ENCODE results near the gene CTSA. TPM values are rescaled to one million over a fixed set of nuclear protein-coding genes. Genes with fewer than 3 reads are reported as not detected.

The CTSA gene
- total and polyA plus RNA-seq, 8 donors = 68.7 to 268 (median 73.5) TPM

DNA sequence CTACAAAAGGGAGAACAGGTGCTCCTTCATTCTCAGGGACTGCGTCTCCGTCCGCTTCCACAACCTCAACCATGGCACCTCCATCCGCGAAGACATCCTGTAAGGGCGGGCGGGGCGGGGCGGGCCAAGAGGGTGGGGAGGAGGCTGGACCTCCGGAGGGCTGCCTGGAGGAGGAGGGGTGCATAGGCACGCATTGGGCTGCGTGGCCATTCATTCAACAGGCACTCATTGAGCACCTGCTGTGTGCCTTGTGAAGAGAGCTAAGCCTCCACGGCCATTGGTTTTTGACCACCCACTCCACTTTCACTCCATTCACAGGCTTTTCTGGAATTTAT, 33.3 kb upstream of the CTSA start:
- H3K36me3 ChIP-seq = peaks cover 0 to 11% of the 10 kb centered on the region in 2 donors
- H3K4me1 ChIP-seq = peaks cover 18 to 43% of the 10 kb centered on the region in 2 donors
- H3K27me3 ChIP-seq = no peaks in the 10 kb centered on the region
- H3K4me3 ChIP-seq = peak overlapping the region; percentile 76 to 93
- H3K9me3 ChIP-seq = no peaks in the 10 kb centered on the region
- TF ChIP-seq, protein P1, sequence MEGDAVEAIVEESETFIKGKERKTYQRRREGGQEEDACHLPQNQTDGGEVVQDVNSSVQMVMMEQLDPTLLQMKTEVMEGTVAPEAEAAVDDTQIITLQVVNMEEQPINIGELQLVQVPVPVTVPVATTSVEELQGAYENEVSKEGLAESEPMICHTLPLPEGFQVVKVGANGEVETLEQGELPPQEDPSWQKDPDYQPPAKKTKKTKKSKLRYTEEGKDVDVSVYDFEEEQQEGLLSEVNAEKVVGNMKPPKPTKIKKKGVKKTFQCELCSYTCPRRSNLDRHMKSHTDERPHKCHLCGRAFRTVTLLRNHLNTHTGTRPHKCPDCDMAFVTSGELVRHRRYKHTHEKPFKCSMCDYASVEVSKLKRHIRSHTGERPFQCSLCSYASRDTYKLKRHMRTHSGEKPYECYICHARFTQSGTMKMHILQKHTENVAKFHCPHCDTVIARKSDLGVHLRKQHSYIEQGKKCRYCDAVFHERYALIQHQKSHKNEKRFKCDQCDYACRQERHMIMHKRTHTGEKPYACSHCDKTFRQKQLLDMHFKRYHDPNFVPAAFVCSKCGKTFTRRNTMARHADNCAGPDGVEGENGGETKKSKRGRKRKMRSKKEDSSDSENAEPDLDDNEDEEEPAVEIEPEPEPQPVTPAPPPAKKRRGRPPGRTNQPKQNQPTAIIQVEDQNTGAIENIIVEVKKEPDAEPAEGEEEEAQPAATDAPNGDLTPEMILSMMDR (IDR thresholded peaks at IDR 0.05) = no peak
- DNase-seq = no peak
- intact Hi-C loops (cut with DNase I) = no loop called here
- peak overlapping the region; percentile 78 to 86 for H3K27ac ChIP-seq
- ATAC-seq = peak; percentile 31

DNA sequence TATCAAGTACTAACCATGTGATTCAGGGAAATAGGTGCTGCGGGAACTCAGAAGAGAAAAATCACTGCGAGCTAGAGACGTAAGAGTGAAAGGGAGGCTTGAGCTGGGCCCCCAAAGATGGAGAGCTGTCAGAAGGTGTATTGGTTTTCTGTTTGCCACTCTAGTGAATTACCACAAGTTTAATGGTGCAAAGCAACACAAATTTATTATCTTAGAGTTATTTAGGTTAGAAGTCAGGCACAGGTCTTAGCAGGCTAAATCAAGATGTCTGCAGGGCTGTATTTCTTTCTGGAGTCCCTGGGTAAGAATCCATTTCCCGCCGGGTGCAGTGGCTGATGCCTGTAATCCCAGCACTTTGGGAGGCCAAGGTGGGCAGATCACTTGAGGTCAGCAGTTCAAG, 31.2 kb upstream of the CTSA start:
- Histone ChIP-seq H3K4me3 (no peak overlapping the region), H3K27me3 (no peaks in the 10 kb centered on the region), H3K9me3 (no peaks in the 10 kb centered on the region), H3K4me1 (peaks cover 18 to 38% of the 10 kb centered on the region in 2 donors), H3K27ac (no peak overlapping the region), H3K36me3 (no peaks in the 10 kb centered on the region)
- TF ChIP-seq, protein P1 (IDR thresholded peaks at IDR 0.05) = no peak
- ATAC-seq (no peak), DNase-seq (no peak)
- intact Hi-C loops (cut with DNase I) = no loop called here

DNA sequence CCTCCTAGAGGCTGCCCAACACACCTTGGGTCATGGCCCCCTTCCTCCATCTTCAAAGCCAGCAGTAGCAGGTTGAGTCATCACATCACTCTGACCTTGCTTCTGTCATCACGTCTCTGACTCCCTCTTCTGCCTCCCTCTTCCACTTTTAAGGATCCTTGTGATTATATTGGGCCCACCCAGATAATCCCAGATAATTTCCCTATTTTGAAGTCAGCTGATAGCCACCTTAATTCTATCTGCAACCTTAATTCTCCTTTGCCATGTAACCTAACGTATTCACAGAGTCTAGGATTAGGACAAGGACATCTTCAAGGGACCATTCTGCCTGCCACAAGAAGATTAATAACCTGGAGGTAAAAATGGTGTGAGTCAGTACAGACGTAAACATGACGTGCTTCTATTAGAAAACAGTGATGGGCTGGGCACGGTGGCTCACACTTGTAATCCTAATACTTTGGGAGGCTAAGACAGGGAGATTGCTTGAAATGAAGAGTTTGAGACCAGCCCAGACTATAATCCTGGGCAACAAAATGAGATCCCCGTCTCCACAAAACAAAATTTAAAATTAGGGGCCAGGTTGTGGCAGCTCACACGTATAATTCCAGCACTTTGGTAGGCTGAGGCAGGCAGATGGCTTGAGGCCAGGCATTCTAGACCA, 30.4 kb upstream of the CTSA start:
- no peak for DNase-seq
- Histone ChIP-seq H3K27ac (no peak overlapping the region), H3K27me3 (no peaks in the 10 kb centered on the region), H3K4me3 (no peak overlapping the region), H3K36me3 (no peaks in the 10 kb centered on the region), H3K9me3 (no peaks in the 10 kb centered on the region), H3K4me1 (peaks cover 17 to 31% of the 10 kb centered on the region in 2 donors)
- no peak for ATAC-seq
- intact Hi-C loops (cut with DNase I) = no loop called here
- TF ChIP-seq, protein P1 (IDR thresholded peaks at IDR 0.05) = no peak

DNA sequence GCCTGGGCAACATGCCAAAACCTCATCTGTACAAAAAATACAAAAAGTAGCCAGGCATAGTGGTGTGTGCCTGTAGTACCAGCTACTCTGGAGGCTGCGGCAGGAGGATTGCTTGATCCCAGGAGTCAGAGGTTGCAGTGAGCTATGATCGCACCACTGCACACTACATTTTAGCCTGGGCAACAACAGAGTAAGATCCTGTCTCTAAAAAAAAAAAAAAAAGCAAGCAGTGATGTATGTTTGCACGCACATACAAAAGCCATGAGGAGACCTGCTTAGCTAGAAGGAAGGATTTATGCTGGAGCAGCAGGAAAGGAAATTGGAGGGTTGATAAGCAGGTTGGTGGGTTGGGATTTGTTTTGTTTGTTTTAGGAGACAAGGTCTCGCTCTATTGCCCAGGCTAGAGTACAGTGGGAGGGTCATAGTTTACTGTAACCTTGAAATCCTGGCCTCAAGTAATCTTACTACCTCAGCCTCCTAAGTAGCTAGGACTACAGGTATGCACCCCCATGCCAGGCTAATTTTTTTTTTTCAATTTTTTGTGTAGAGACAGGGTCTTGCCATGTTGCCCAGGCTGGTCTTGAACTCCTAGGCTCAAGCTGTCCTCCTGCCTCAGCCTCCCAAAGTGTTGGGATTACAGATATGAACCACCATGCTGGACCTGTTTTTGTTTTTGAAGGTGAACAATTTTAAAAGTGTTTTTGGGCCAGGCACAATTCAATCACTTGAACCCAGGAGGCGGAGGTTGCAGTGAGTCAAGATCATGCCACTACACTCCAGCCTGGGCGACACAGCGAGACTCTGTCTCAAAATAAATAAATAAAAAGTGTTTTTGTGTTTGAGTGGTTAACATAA, 29.7 kb upstream of the CTSA start:
- TF ChIP-seq, protein P1 (IDR thresholded peaks at IDR 0.05) = no peak
- ATAC-seq (no peak), DNase-seq (no peak)
- Histone ChIP-seq H3K36me3 (no peaks in the 10 kb centered on the region), H3K9me3 (no peaks in the 10 kb centered on the region), H3K4me3 (no peak overlapping the region), H3K4me1 (peaks cover 9 to 23% of the 10 kb centered on the region in 2 donors), H3K27me3 (no peaks in the 10 kb centered on the region), H3K27ac (no peak overlapping the region)
- intact Hi-C loops (cut with DNase I) = no loop called here
